Liver (tissue), 9 donors: ENCODE results near the gene CREB5. TPM values are rescaled to one million over a fixed set of nuclear protein-coding genes. Genes with fewer than 3 reads are reported as not detected.

ENCODE experiments used
- DNase-seq: peaks from one replicate; pipeline ENCODE4 v3.0.0-alpha.2; 2017; ENCODE audit warnings: low spot score
- H3K27ac ChIP-seq, 2 donors: one replicate each; pipeline ENCODE4 v1.7.0; 2013; ENCODE audit warnings: inconsistent platforms in 2 of 2, low read length in 2 of 2, control low read depth in 1 of 2, low read depth in 1 of 2, mild to moderate bottlenecking in 1 of 2
- H3K27me3 ChIP-seq, 4 donors: one replicate each; pipeline versions ENCODE4 v1.6.1 to v1.7.0; 2013; ENCODE audit warnings: low read length in 3 of 4, inconsistent platforms in 1 of 4, mild to moderate bottlenecking in 1 of 4, moderate library complexity in 1 of 4; ENCODE audit not compliant: control insufficient read depth in 4 of 4, insufficient read depth in 4 of 4
- H3K36me3 ChIP-seq, 4 donors: one replicate each; pipeline versions ENCODE4 v1.6.1 to v1.7.0; 2013; ENCODE audit warnings: low read length in 3 of 4, mild to moderate bottlenecking in 3 of 4, low read depth in 1 of 4, moderate library complexity in 1 of 4; ENCODE audit not compliant: control insufficient read depth in 4 of 4, insufficient read depth in 3 of 4
- H3K4me1 ChIP-seq, 4 donors: one replicate each; pipeline versions ENCODE4 v1.6.1 to v1.7.0; 2013; ENCODE audit warnings: low read length in 3 of 4, mild to moderate bottlenecking in 3 of 4, moderate library complexity in 1 of 4; ENCODE audit not compliant: control insufficient read depth in 4 of 4, insufficient read depth in 4 of 4
- H3K4me3 ChIP-seq, 3 donors: one replicate each; pipeline versions ENCODE4 v1.6.1 to v1.7.0; 2013; ENCODE audit warnings: low read length in 3 of 3, control low read depth in 1 of 3, low read depth in 1 of 3, mild to moderate bottlenecking in 1 of 3
- H3K9ac ChIP-seq, 2 donors: one replicate each; pipeline ENCODE4 v1.7.0; 2013; ENCODE audit warnings: low read length in 2 of 2, mild to moderate bottlenecking in 2 of 2, moderate library complexity in 2 of 2, control low read depth in 1 of 2, low read depth in 1 of 2
- H3K9me3 ChIP-seq, 4 donors: one replicate each; pipeline versions ENCODE4 v1.6.1 to v1.7.0; 2013; ENCODE audit warnings: low read length in 3 of 4; ENCODE audit not compliant: control insufficient read depth in 4 of 4
- ATF3 ChIP-seq: IDR thresholded peaks from 2 replicates; pipeline ENCODE4 v1.6.1; 2016; ENCODE audit warnings: antibody characterized with exemption
- CTCF ChIP-seq: fragments of 150-350 bp; IDR thresholded peaks from 2 replicates; pipeline ENCODE4 v1.5.1; 2017; ENCODE audit warnings: improper control_type of control experiment, low read depth, low read length; ENCODE audit not compliant: missing input control
- EGR1 ChIP-seq, 2 donors: IDR thresholded peaks; 2 replicates each; pipeline ENCODE4 v1.6.1; 2016 to 2018; ENCODE audit warnings: antibody characterized with exemption in 2 of 2, low read depth in 2 of 2
- FOXA2 ChIP-seq: IDR thresholded peaks from 2 replicates; pipeline ENCODE4 v1.6.1; 2016; ENCODE audit warnings: antibody characterized with exemption
- GABPA ChIP-seq, 2 donors: IDR thresholded peaks in 1 of 2; conservative IDR thresholded peaks in 1 of 2; 2 replicates each; pipeline ENCODE4 v1.6.1; 2016; ENCODE audit warnings: antibody characterized with exemption in 2 of 2, mild to moderate bottlenecking in 1 of 2, moderate library complexity in 1 of 2
- HNF4A ChIP-seq, 2 donors: conservative IDR thresholded peaks; 2 replicates each; pipeline ENCODE4 v1.6.1; 2016; ENCODE audit warnings: antibody characterized with exemption in 2 of 2, mild to moderate bottlenecking in 2 of 2
- JUND ChIP-seq, 2 donors: IDR thresholded peaks; 2 replicates each; pipeline ENCODE4 v1.6.1; 2016; ENCODE audit warnings: antibody characterized with exemption in 2 of 2
- MAX ChIP-seq: IDR thresholded peaks from 2 replicates; pipeline ENCODE4 v1.6.1; 2016; ENCODE audit warnings: antibody characterized with exemption
- NR2F2 ChIP-seq: IDR thresholded peaks from 2 replicates; pipeline ENCODE4 v1.6.1; 2016; ENCODE audit warnings: antibody characterized with exemption
- REST ChIP-seq: IDR thresholded peaks from 2 replicates; pipeline ENCODE4 v1.6.1; 2016; ENCODE audit warnings: antibody characterized with exemption, mild to moderate bottlenecking
- RXRA ChIP-seq, 2 donors: IDR thresholded peaks; 2 replicates each; pipeline ENCODE4 v1.6.1; 2017 to 2018; ENCODE audit warnings: antibody characterized with exemption in 2 of 2, mild to moderate bottlenecking in 1 of 2
- SP1 ChIP-seq: IDR thresholded peaks from 2 replicates; pipeline ENCODE4 v1.6.1; 2018; ENCODE audit warnings: antibody characterized with exemption, mild to moderate bottlenecking
- YY1 ChIP-seq: IDR thresholded peaks from 2 replicates; pipeline ENCODE4 v1.6.1; 2016; ENCODE audit warnings: antibody characterized with exemption, mild to moderate bottlenecking
- ZBTB33 ChIP-seq: IDR thresholded peaks from 2 replicates; pipeline ENCODE4 v1.6.1; 2016; ENCODE audit warnings: antibody characterized with exemption
- WGBS: extraction: QIAGEN DNeasy Blood & Tissue Kit; methylation state at CpG from one replicate; pipeline ENCODE4 v1.1.7; 2013; 5-methylcytosine and 5-hydroxymethylcytosine counted together
- polyA plus RNA-seq, 2 donors: library from polyadenylated mRNA; stranded (reverse) in 1 of 2; unstranded in 1 of 2; fragments of 200-250 nt in 1 of 2; fragments of >200 nt in 1 of 2; fragmentation: Nextera tagmentation in 1 of 2; extraction: Ambion mirVana in 1 of 2; gene quantifications; one replicate each; pipeline versions ENCODE4 v1.2.1 to v1.2.3, GENCODE V29; 2013 to 2015
- total RNA-seq, 2 donors: library from RNA; depleted of rRNA; stranded (reverse); fragments of >200 nt; gene quantifications; one replicate each; pipeline ENCODE4 v1.2.3, GENCODE V29; 2014
- donor health status: healthy.
- donor health status: healthy.
- donor health status: healthy.
- donor health status: healthy.
- donor health status: healthy.

The CREB5 gene
- total and polyA plus RNA-seq, 4 donors: 0.25 to 0.92 (median 0.67) TPM

GRCh38 chr7:28773423-28774145 lies 361.3 kb downstream of the CREB5 start:
- H3K27me3 ChIP-seq: peaks cover 0 to 2% (median 0%) of the 10 kb centered on the region in 4 donors
- no peaks in the 10 kb centered on the region for H3K4me1 ChIP-seq
- DNase-seq: no peak
- TF ChIP-seq CTCF (no peak), REST (no peak), ATF3 (no peak), HNF4A (conservative IDR thresholded peaks at IDR 0.05) (no peak), ZBTB33 (no peak), GABPA (IDR thresholded peaks at IDR 0.05 in 1 of 2, conservative IDR thresholded peaks at IDR 0.05 in 1 of 2) (no peak), JUND (IDR thresholded peaks at IDR 0.05) (no peak), MAX (no peak), SP1 (no peak), FOXA2 (no peak), YY1 (no peak), NR2F2 (no peak), RXRA (IDR thresholded peaks at IDR 0.05) (no peak), EGR1 (IDR thresholded peaks at IDR 0.05; ENCODE audit: low read depth in 2 of 2) (no peak)
- H3K9ac ChIP-seq: no peak overlapping the region
- H3K9me3 ChIP-seq: no peaks in the 10 kb centered on the region
- H3K36me3 ChIP-seq: no peaks in the 10 kb centered on the region
- no peak overlapping the region for H3K4me3 ChIP-seq
- H3K27ac ChIP-seq: no peak overlapping the region
- whole genome bisulfite sequencing: 82% methylated on average over 6 of the region's 6 CpGs
